Activated T-cell treated with anti-CD3 and anti-CD28 coated beads, Interleukin-2, amount 50 U/mL, for 1 hour (primary cell): ENCODE results near the gene MYO9B.

ENCODE experiments used
- DNase-seq: peaks from one replicate; pipeline ENCODE4 v3.0.0-alpha.2; 2020

The MYO9B gene

GRCh38 chr19:17063428-17063827, 12.1 kb upstream of the MYO9B start:
- DNase-seq, result no peak

DNA sequence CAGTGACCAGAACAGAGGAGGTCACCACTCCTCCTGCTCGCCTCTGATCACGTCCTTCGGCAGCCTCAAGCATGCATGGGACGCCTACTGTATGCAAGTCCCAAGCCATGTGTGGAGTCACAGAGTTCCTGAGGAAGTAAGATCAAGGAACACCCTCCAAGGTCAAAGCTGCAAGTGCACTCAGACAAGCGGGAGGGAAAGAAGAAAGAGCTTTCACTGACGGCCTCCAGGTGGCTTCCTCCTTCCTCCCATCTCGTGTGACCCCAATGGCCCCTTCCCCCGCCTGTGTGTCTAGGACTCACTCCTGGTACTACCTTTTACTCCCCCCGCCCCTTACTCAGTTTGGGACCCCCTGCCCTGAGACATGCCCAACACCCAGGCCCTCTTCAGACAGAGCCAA, 6.4 kb upstream of the MYO9B start:
- DNase-seq, result no peak

- DNase-seq, result no peak
These were observed 5.2 kb upstream of the MYO9B start for GRCh38 chr19:17070421-17070820.

GRCh38 chr19:17070912-17071311, 4.7 kb upstream of the MYO9B start:
- no peak for DNase-seq

GRCh38 chr19:17073869-17074633, 1.5 kb upstream of the MYO9B start:
- peak; percentile 31 for DNase-seq

- no peak for DNase-seq
These were observed 943 bp upstream of the MYO9B start for GRCh38 chr19:17074634-17075034.

GRCh38 chr19:17075864-17076542, 426 bp downstream of the MYO9B start:
- peak; percentile 59 for DNase-seq

GRCh38 chr19:17076543-17076991, 990 bp downstream of the MYO9B start:
- DNase-seq, result peak; percentile 37

GRCh38 chr19:17077447-17078028, 2.0 kb downstream of the MYO9B start:
- DNase-seq, result no peak

DNA sequence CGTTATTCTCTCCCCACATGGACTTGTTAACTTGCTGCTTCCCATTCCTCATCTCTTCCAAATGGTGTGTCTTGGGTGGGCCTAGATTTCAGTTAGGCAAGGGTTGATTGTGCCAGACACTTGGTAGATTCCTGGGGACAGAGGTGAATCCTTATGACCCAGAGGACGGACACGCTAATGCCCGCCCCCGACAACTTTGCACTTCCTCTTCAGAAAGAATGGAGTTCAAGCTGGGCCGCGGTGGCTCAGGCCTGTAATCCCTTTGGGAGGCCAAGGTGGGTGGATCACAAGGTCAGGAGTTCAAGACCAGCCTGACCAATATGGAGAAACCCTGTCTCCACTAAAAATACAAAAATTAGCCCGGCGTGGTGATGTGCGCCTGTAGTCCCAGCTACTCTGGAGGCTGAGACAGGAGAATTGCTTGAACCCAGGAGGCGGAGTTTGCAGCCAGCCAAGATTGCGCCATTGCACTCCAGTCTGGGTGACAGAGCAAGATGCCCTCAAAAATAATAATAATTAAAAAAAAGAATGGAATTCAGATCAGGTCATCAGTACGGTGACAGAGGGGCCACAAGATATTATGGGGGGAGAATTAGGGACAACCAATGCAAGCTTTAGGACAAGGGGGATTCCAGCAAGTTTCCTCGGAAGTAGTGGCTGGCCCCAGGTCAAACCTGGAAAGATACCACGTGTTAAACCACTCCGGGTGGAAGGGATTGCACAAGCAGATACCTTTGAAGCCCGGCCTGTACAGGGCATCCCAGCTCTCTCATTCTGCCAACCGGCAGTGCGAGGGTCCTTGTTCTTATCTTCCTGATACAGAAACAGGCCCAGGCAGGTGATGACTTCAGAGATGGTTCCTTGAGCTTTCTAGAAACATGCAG, 2.7 kb downstream of the MYO9B start:
- no peak for DNase-seq

DNA sequence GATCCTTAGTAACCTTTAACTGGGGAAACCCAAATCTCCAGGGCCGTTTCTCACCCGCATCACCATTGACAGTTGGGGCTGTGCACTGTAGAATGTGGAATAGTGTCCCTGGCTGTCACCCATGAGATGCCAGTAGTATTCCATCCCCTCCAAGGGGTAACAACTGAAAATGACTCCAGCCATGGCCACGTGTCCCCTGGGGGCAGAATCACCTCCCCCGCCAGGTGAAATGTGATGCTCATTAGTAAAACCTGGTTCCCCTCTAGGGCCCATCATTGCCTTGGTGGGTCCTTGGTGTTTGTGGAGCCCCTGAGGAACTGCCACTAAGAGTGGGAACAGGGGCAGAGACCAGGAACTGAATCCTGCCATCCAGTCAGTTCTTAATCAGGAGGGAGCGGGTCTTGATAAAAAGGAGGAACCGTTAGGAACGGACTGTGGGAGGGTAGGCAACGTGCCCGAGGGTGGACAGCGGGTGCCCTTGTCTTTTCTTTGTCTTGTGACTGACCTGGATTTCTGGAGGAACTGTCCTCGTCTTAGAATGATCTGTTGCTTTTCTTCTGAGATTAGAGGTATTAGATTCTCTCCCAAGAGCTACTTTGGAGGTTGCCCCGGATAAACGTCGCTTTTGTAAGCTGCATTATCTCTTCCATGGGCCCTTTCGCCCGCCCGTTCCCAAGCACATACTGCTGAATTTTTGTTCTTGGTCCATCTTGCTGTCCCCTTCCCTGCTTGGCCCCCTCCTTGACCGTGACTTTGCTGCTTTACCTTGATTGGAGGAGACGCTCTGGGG, 3.5 kb downstream of the MYO9B start:
- DNase-seq, result no peak

DNA sequence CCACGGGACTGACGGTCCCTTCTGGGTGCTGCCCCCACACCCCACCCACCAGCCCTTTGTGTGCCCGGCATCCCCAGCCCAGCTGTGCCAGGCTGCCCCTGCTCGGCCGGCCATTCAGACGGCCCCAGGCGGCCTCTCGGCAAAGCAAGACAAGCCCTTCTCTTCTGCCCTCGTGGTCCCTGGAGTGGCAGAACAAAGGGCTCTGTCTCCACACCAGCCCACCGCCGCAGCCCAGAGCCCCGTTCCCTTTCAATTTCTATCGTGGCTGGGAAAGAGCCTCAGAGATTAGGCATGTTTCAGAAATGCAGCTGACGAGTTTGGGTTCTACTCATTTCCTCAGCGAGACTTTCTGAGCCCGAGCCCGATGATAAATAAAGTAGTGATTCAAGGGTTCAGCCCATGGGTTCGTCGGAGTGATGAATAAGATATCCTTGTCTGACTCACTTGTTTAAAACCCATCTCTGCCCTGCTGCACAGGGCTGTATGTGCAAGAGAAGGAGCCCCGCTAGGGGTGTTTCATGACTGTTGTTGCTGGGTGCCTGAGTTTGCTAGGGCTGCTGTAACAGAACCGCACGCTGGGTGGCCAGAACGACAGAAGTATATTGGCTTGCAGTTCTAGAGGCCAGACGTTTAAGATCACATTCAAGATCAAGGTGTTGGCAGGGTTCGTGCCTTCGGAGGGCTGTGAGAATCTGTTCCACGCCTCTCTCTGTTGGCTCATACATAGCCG, 4.3 kb downstream of the MYO9B start:
- peak; percentile 60 for DNase-seq

DNA sequence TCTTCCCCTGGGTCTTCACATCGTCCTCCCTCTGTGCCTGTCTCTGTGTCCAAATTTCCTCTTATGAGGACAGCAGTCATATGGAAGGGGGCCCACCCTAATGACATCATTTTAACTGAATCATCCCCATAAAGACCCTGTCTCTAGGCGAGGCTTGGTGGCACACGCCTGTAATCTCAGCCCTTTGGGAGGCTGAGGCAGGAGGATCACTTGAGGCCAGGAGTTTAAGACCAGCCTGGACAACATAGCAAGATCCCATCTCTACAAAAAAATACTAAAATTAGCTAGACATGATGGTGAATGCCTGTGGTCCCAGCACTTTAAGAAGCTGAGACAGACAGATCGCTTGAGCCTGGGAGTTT, 4.8 kb downstream of the MYO9B start:
- DNase-seq, result no peak

GRCh38 chr19:17081672-17082630, 6.4 kb downstream of the MYO9B start:
- DNase-seq, result no peak

GRCh38 chr19:17086120-17086519, 10.5 kb downstream of the MYO9B start:
- no peak for DNase-seq

DNA sequence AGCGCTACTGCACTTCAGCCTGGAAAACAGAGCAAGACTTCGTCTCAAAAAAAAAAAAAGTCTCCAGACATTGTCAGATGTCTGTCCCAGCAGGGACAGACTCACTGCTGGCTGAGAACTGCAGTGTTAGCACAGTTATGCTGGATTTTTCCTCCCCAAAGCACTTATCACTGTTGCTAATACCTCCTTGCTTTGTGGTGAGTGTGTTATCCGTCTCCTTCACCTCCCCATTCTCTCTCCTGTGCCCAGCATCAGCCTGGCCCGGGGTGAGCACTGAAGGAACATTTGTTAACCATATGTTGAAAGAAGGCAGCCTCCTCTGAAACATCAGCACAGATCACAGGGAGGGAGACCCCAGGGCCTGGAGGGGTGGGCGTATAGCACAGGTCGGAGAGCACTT, 11.3 kb downstream of the MYO9B start:
- DNase-seq, result no peak

- DNase-seq, result no peak
These were observed 13.0 kb downstream of the MYO9B start for GRCh38 chr19:17088552-17088951.

- DNase-seq, result no peak
These were observed 15.0 kb downstream of the MYO9B start for GRCh38 chr19:17090583-17090982.

GRCh38 chr19:17091758-17092333, 16.3 kb downstream of the MYO9B start:
- no peak for DNase-seq

- DNase-seq, result no peak
These were observed 17.1 kb downstream of the MYO9B start for GRCh38 chr19:17092696-17093095.
